OCI-LY3 (cell line): ENCODE measurements around the gene ZSWIM6.

Experiments used
- H2AFZ ChIP-seq: fragments of 200-600, 300-600 bp; shearing (Covaris generic); 2 replicates; pipeline ENCODE4 v1.6.0; 2014; ENCODE audit warnings: antibody characterized with exemption, low read depth, low read length
- H3K27ac ChIP-seq: fragments of 200-600, 300-600 bp; sonication (generic); 2 replicates; pipeline ENCODE4 v1.5.1; 2014; ENCODE audit warnings: mild to moderate bottlenecking, low read length, moderate library complexity, mixed read lengths
- H3K27me3 ChIP-seq: fragments of 200-600, 300-600 bp; sonication (generic); 2 replicates; pipeline ENCODE4 v1.6.1; 2014; ENCODE audit warnings: low read depth, low read length, mixed read lengths
- H3K36me3 ChIP-seq: fragments of 200-600, 300-600 bp; sonication (generic); replicated peaks from 2 replicates; pipeline ENCODE3; 2014; ENCODE audit warnings: low read depth, low read length, mixed read lengths
- H3K4me1 ChIP-seq: fragments of 300-600, 200-600 bp; sonication (generic); 2 replicates; pipeline ENCODE4 v1.6.1; 2014; ENCODE audit warnings: low read length, mixed read lengths
- H3K4me2 ChIP-seq: fragments of 200-600, 300-600 bp; sonication (generic); 2 replicates; pipeline ENCODE4 v1.6.1; 2014; ENCODE audit warnings: low read length, mixed read lengths
- H3K4me3 ChIP-seq: fragments of 300-600, 200-600 bp; sonication (generic); 2 replicates; pipeline ENCODE4 v1.5.1; 2014; ENCODE audit warnings: antibody characterized with exemption, mild to moderate bottlenecking, low read length, moderate library complexity
- H3K79me2 ChIP-seq: fragments of 300-600, 200-600 bp; shearing (Covaris generic); 2 replicates; pipeline ENCODE4 v1.6.1; 2014; ENCODE audit warnings: mild to moderate bottlenecking, low read length, mixed read lengths
- H3K9ac ChIP-seq: fragments of 300-600, 200-600 bp; shearing (Covaris generic); 2 replicates; pipeline ENCODE4 v1.6.0; 2014; ENCODE audit warnings: mild to moderate bottlenecking, low read length, moderate library complexity
- H3K9me3 ChIP-seq: fragments of 200-600, 300-600 bp; shearing (Covaris generic); 2 replicates; pipeline ENCODE4 v1.6.1; 2014; ENCODE audit warnings: low read length, mixed read lengths; ENCODE audit not compliant: insufficient read depth
- H4K20me1 ChIP-seq: fragments of 200-600, 300-600 bp; sonication (generic); 2 replicates; pipeline ENCODE4 v1.6.1; 2016; ENCODE audit warnings: low read length, mixed read lengths; ENCODE audit not compliant: insufficient read depth
- CTCF ChIP-seq: fragments of 200-600, 300-600 bp; sonication (generic); IDR thresholded peaks from 2 replicates; pipeline ENCODE4 v1.5.1; 2014; ENCODE audit warnings: antibody characterized with exemption, low read length, low read depth
- EZH2phosphoT487 ChIP-seq: fragments of 200-600 bp; shearing (Covaris generic); IDR thresholded peaks from 2 replicates; pipeline ENCODE4 v1.6.1; 2018; ENCODE audit warnings: antibody characterized with exemption, mixed run types, low read depth

Gene ZSWIM6

DNA sequence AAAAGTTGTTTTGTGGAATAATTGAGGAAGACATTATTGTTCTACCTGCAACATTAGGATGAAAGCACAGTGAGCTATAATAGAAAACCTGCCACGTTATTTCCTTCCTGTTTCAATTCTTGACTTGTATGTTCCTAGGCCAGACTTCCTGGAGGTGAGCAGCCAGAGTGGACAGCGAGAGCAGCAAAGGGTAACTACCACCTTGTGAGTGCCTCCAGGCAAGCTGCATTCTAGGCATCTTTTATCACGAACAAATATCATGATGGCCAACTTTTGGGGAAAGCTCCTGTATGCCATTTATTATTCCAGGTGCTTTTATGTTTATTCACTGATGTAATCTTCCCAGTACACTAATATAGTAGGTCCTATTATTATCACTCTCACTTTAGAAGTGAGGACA is 34.0 kb upstream of the ZSWIM6 start:
- Histone ChIP-seq H3K4me2 (no peak overlapping the region), H4K20me1 (no peaks in the 10 kb centered on the region), H3K27ac (no peak overlapping the region), H3K9ac (no peak overlapping the region), H3K9me3 (no peaks in the 10 kb centered on the region), H3K79me2 (no peaks in the 10 kb centered on the region), H3K4me3 (no peak overlapping the region), H3K27me3 (no peaks in the 10 kb centered on the region), H3K4me1 (peaks cover 19% of the 10 kb centered on the region), H2AFZ (no peak overlapping the region), H3K36me3 (no peaks in the 10 kb centered on the region)
- TF ChIP-seq EZH2phosphoT487, result no peak
- TF ChIP-seq CTCF, result no peak

- TF ChIP-seq EZH2phosphoT487 (no peak), CTCF (no peak)
- Histone ChIP-seq H3K4me1 (peaks cover 19% of the 10 kb centered on the region), H3K9ac (no peak overlapping the region), H3K79me2 (no peaks in the 10 kb centered on the region), H3K9me3 (no peaks in the 10 kb centered on the region), H2AFZ (no peak overlapping the region), H4K20me1 (no peaks in the 10 kb centered on the region), H3K27me3 (no peaks in the 10 kb centered on the region), H3K4me2 (no peak overlapping the region), H3K36me3 (no peaks in the 10 kb centered on the region), H3K27ac (no peak overlapping the region), H3K4me3 (no peak overlapping the region)
These were observed 33.5 kb upstream of the ZSWIM6 start for GRCh38 chr5:61298580-61298979.

DNA sequence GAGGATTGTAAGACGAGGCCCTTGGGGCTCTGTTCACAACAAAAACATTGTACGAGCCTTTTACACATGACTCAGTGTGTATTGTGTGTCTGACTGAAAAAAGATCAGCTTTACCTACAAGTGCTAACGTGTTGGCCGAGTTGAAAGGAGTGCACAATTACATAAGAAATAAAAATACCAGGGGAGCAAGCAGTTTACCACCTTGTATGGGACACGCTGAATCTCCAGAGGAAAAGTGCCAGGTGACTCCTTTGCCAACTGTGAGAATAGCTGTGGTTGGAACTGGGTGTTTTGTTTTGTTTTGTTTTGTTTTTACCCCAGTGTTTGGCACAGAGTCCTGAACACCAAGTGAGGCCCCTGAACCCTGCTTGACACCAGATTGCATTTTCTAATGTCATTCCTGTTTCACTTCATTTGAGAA is 32.8 kb upstream of the ZSWIM6 start:
- Histone ChIP-seq H3K4me2 (no peak overlapping the region), H3K27me3 (no peaks in the 10 kb centered on the region), H4K20me1 (no peaks in the 10 kb centered on the region), H3K9ac (no peak overlapping the region), H3K9me3 (no peaks in the 10 kb centered on the region), H3K36me3 (no peaks in the 10 kb centered on the region), H3K4me1 (peaks cover 19% of the 10 kb centered on the region), H3K27ac (no peak overlapping the region), H3K4me3 (no peak overlapping the region), H3K79me2 (no peaks in the 10 kb centered on the region), H2AFZ (no peak overlapping the region)
- no peak for TF ChIP-seq EZH2phosphoT487
- TF ChIP-seq CTCF, result no peak

- H3K9me3 ChIP-seq, result no peaks in the 10 kb centered on the region
- H3K79me2 ChIP-seq, result no peaks in the 10 kb centered on the region
- H2AFZ ChIP-seq, result no peak overlapping the region
- H3K27me3 ChIP-seq, result no peaks in the 10 kb centered on the region
- H3K9ac ChIP-seq, result no peak overlapping the region
- H3K4me3 ChIP-seq, result no peak overlapping the region
- no peak overlapping the region for H3K27ac ChIP-seq
- H4K20me1 ChIP-seq, result no peaks in the 10 kb centered on the region
- H3K36me3 ChIP-seq, result no peaks in the 10 kb centered on the region
- TF ChIP-seq CTCF, result no peak
- no peak for TF ChIP-seq EZH2phosphoT487
- no peak overlapping the region for H3K4me2 ChIP-seq
- H3K4me1 ChIP-seq, result peaks cover 26% of the 10 kb centered on the region
These were observed 30.5 kb upstream of the ZSWIM6 start for GRCh38 chr5:61301341-61302199.
